Tibial nerve (tissue), 4 donors: ENCODE measurements around the gene FOXK1. TPM values are rescaled to one million over a fixed set of nuclear protein-coding genes. Genes with fewer than 3 reads are reported as not detected.

Source experiments
- DNase-seq, 2 donors: peaks; one replicate each; pipeline ENCODE4 v3.0.0-alpha.2; 2019; ENCODE audit warnings: low spot score in 2 of 2
- H3K27ac ChIP-seq, 4 donors: fragments of 200-600 bp; sonication (generic) in 3 of 4; one replicate each; pipeline ENCODE4 v1.5.1; 2017 to 2019; ENCODE audit warnings: mild to moderate bottlenecking in 1 of 4
- H3K27me3 ChIP-seq, 2 donors: fragments of 200-600 bp; sonication (generic) in 1 of 2; one replicate each; pipeline versions ENCODE4 v1.5.1 to v1.6.0; 2017 to 2019
- H3K36me3 ChIP-seq, 3 donors: fragments of 200-600 bp; sonication (generic); one replicate each; pipeline ENCODE4 v1.5.1; 2018 to 2019
- H3K4me1 ChIP-seq, 4 donors: fragments of 200-600 bp; sonication (generic) in 3 of 4; one replicate each; pipeline ENCODE4 v1.5.1; 2017 to 2019
- H3K4me3 ChIP-seq, 4 donors: fragments of 200-600 bp; sonication (generic) in 3 of 4; one replicate each; pipeline ENCODE4 v1.5.1; 2017 to 2019; ENCODE audit warnings: mild to moderate bottlenecking in 1 of 4, moderate library complexity in 1 of 4
- H3K9me3 ChIP-seq, 4 donors: fragments of 200-600 bp; sonication (generic) in 3 of 4; one replicate each; pipeline ENCODE4 v1.5.1; 2017 to 2019
- CTCF ChIP-seq, 5 experiments: fragments of 200-600 bp in 3 of 5; fragments of 450-650 bp in 2 of 5; sonication (generic) in 3 of 5; IDR thresholded peaks; one replicate each; pipeline ENCODE4 v1.5.1; 2016 to 2019; ENCODE audit warnings: antibody characterized with exemption in 5 of 5, mild to moderate bottlenecking in 3 of 5, moderate library complexity in 2 of 5
- EP300 ChIP-seq, 2 donors: sonication (generic); formaldehyde crosslinking; IDR thresholded peaks; one replicate each; pipeline ENCODE4 v1.6.1; 2017; ENCODE audit warnings: antibody characterized with exemption in 2 of 2, mild to moderate bottlenecking in 1 of 2
- POLR2A ChIP-seq, 2 donors: fragments of 450-650 bp; IDR thresholded peaks; one replicate each; pipeline ENCODE4 v1.6.1; 2017; ENCODE audit warnings: antibody characterized with exemption in 2 of 2, mild to moderate bottlenecking in 2 of 2, moderate library complexity in 2 of 2
- WGBS, 2 donors: methylation state at CpG; one replicate each; pipeline ENCODE4 v1.1.5; 2018; 5-methylcytosine and 5-hydroxymethylcytosine counted together
- total RNA-seq, 4 donors: library from RNA; depleted of rRNA; stranded (reverse); fragments of >200 nt; gene quantifications; one replicate each; pipeline ENCODE4 v1.1.0, GENCODE V29; 2016

The FOXK1 gene
- total RNA-seq, 4 donors from 2014 or later = 24.5 to 47.3 (median 26.4) TPM

- WGBS, 2 donors = 86 to 89% methylated on average over 6 of the region's 6 CpGs
- H3K27me3 ChIP-seq = no peaks in the 10 kb centered on the region
- H3K4me1 ChIP-seq = peaks cover 0 to 31% (median 10%) of the 10 kb centered on the region in 4 donors
- TF ChIP-seq CTCF (IDR thresholded peaks at IDR 0.05) = no peak
- no peak for TF ChIP-seq EP300 (IDR thresholded peaks at IDR 0.05)
- TF ChIP-seq POLR2A (IDR thresholded peaks at IDR 0.05) = no peak
- H3K36me3 ChIP-seq = no peaks in the 10 kb centered on the region
- peak overlapping the region; percentile 28 to 85 (median 70) for H3K27ac ChIP-seq
- H3K4me3 ChIP-seq = peak overlapping the region; percentile 36 to 92 (median 64)
- H3K9me3 ChIP-seq = no peaks in the 10 kb centered on the region
- DNase-seq = no peak
Observed at GRCh38 chr7:4681218-4681851, 760 bp upstream of the FOXK1 start.

- H3K4me3 ChIP-seq = peak overlapping the region; percentile 85 to 94 (median 90)
- H3K4me1 ChIP-seq = peaks cover 0 to 42% (median 10%) of the 10 kb centered on the region in 4 donors
- no peaks in the 10 kb centered on the region for H3K36me3 ChIP-seq
- TF ChIP-seq EP300 (IDR thresholded peaks at IDR 0.05) (no peak), POLR2A (IDR thresholded peaks at IDR 0.05) (no peak), CTCF (IDR thresholded peaks at IDR 0.05) (no peak)
- H3K27me3 ChIP-seq = no peaks in the 10 kb centered on the region
- no peak for DNase-seq
- H3K9me3 ChIP-seq = no peaks in the 10 kb centered on the region
- H3K27ac ChIP-seq = peak overlapping the region; percentile 65 to 91 (median 89)
- 0 to 1% methylated on average over 16 to 30 of the region's 47 CpGs for WGBS, 2 donors
Observed at GRCh38 chr7:4682621-4683042, 537 bp downstream of the FOXK1 start.

GRCh38 chr7:4683043-4683883 lies 1.2 kb downstream of the FOXK1 start:
- no peaks in the 10 kb centered on the region for H3K9me3 ChIP-seq
- TF ChIP-seq CTCF (IDR thresholded peaks at IDR 0.05) = no peak
- no peak for TF ChIP-seq EP300 (IDR thresholded peaks at IDR 0.05)
- no peak for TF ChIP-seq POLR2A (IDR thresholded peaks at IDR 0.05)
- peak overlapping the region; percentile 65 to 91 (median 89) for H3K27ac ChIP-seq
- DNase-seq = no peak
- peaks cover 0 to 48% (median 10%) of the 10 kb centered on the region in 4 donors for H3K4me1 ChIP-seq
- H3K27me3 ChIP-seq = no peaks in the 10 kb centered on the region
- H3K36me3 ChIP-seq = no peaks in the 10 kb centered on the region
- peak overlapping the region; percentile 85 to 94 (median 90) for H3K4me3 ChIP-seq
- 1 to 2% methylated on average over 21 to 22 of the region's 23 CpGs for WGBS, 2 donors

GRCh38 chr7:4683884-4684565 lies 1.9 kb downstream of the FOXK1 start:
- H3K36me3 ChIP-seq = no peaks in the 10 kb centered on the region
- peaks cover 0 to 54% (median 11%) of the 10 kb centered on the region in 4 donors for H3K4me1 ChIP-seq
- H3K27ac ChIP-seq = peak overlapping the region; percentile 65 to 91 (median 89)
- H3K27me3 ChIP-seq = no peaks in the 10 kb centered on the region
- WGBS, 2 donors = 5 to 9% methylated on average over 16 of the region's 16 CpGs
- TF ChIP-seq CTCF (IDR thresholded peaks at IDR 0.05) = peak in 2 of 5 experiments; percentile 12 to 26
- TF ChIP-seq EP300 (IDR thresholded peaks at IDR 0.05) = no peak
- peak in 1 of 2 donors; percentile 41 for DNase-seq
- H3K4me3 ChIP-seq = peak overlapping the region; percentile 85 to 94 (median 90)
- H3K9me3 ChIP-seq = no peaks in the 10 kb centered on the region
